B cell (primary cell): ENCODE measurements around the gene CAMK1D. TPM values are rescaled to one million over a fixed set of nuclear protein-coding genes. Genes with fewer than 3 reads are reported as not detected.

Source experiments
- ATAC-seq: fragments of 200-7000 bp; cut with Tn5 transposase; one replicate; pipeline ENCODE4 v1.10.0; 2021; ENCODE audit warnings: low read depth, mild to moderate bottlenecking, moderate number of reproducible peaks, moderate library complexity
- CTCF ChIA-PET: fragments of 350-600 bp; sonication (Branson Sonifier 250); formaldehyde crosslinking; loops from one replicate; lab custom pipeline; 2021; ENCODE audit warnings: antibody characterized with exemption, inconsistent platforms; lab: Charles Lee
- POLR2A ChIA-PET: fragments of 350-600 bp; sonication (Branson Sonifier 250); formaldehyde crosslinking; loops from one replicate; lab custom pipeline; 2021; ENCODE audit warnings: antibody characterized with exemption; lab: Charles Lee
- DNase-seq: peaks from one replicate; pipeline ENCODE4 v3.0.0; 2013
- H2AFZ ChIP-seq: 2 replicates; pipeline ENCODE4 v1.6.1; 2012; ENCODE audit warnings: mild to moderate bottlenecking, low read depth, low read length; ENCODE audit not compliant: insufficient read depth, poor library complexity, severe bottlenecking
- H3K27ac ChIP-seq, 2 donors: 1 replicate in 1 of 2; 2 replicates in 1 of 2; pipeline ENCODE4 v1.5.1; 2012 to 2013; ENCODE audit warnings: low read length in 2 of 2, mild to moderate bottlenecking in 2 of 2, moderate library complexity in 1 of 2
- H3K27me3 ChIP-seq, 4 experiments: fragments of 200-600 bp in 1 of 4; sonication (generic) in 1 of 4; replicated peaks in 1 of 4; 1 replicate in 2 of 4; 2 replicates in 2 of 4; pipeline versions ENCODE4 v1.6.1 to v1.7.0; 2013 to 2016; ENCODE audit warnings: low read length in 3 of 4, mild to moderate bottlenecking in 2 of 4, mixed read lengths in 1 of 4, moderate library complexity in 1 of 4; ENCODE audit not compliant: insufficient read depth in 4 of 4, control insufficient read depth in 3 of 4; ENCODE audit errors: control extremely low read depth in 1 of 4
- H3K36me3 ChIP-seq, 2 experiments: replicated peaks in 1 of 2; 1 replicate in 1 of 2; 2 replicates in 1 of 2; pipeline versions ENCODE4 v1.6.1 to v1.7.1; 2013; ENCODE audit warnings: low read length in 1 of 2; ENCODE audit not compliant: insufficient read depth in 2 of 2, control insufficient read depth in 1 of 2; ENCODE audit errors: control extremely low read depth in 1 of 2, extremely low read depth in 1 of 2
- H3K4me1 ChIP-seq, 2 donors: fragments of 200-600 bp in 1 of 2; sonication (generic) in 1 of 2; 1 replicate in 1 of 2; 2 replicates in 1 of 2; pipeline versions ENCODE4 v1.5.1 to v1.6.1; 2013 to 2017; ENCODE audit warnings: low read length in 2 of 2; ENCODE audit not compliant: control insufficient read depth in 2 of 2, insufficient read depth in 2 of 2
- H3K4me2 ChIP-seq: replicated peaks from 2 replicates; pipeline ENCODE3; 2012; ENCODE audit warnings: mild to moderate bottlenecking, low read depth, low read length; ENCODE audit not compliant: poor library complexity, severe bottlenecking
- H3K4me3 ChIP-seq, 5 experiments: fragments of 200-600 bp in 1 of 5; sonication (generic) in 1 of 5; 1 replicate in 3 of 5; 2 replicates in 2 of 5; pipeline versions ENCODE4 v1.5.1 to v1.7.0; 2011 to 2016; ENCODE audit warnings: low read length in 4 of 5, mild to moderate bottlenecking in 4 of 5, low read depth in 2 of 5, control low read depth in 1 of 5, moderate library complexity in 1 of 5; ENCODE audit not compliant: insufficient read depth in 1 of 5; ENCODE audit errors: control extremely low read depth in 1 of 5, extremely low read depth in 1 of 5
- H3K79me2 ChIP-seq: fragments of 200-600 bp; sonication (generic); one replicate; pipeline ENCODE4 v1.6.0; 2016; ENCODE audit warnings: low read length; ENCODE audit not compliant: control insufficient read depth, insufficient read depth
- H3K9ac ChIP-seq: fragments of 200-600 bp; sonication (generic); 2 replicates; pipeline ENCODE4 v1.6.1; 2017; ENCODE audit warnings: mild to moderate bottlenecking, low read length, moderate library complexity
- H3K9me3 ChIP-seq, 3 donors: one replicate each; pipeline versions ENCODE4 v1.6.1 to v1.7.1; 2013; ENCODE audit warnings: low read length in 2 of 3; ENCODE audit not compliant: control insufficient read depth in 2 of 3, insufficient read depth in 1 of 3; ENCODE audit errors: control extremely low read depth in 1 of 3
- H4K20me1 ChIP-seq: 2 replicates; pipeline ENCODE4 v1.6.0; 2012; ENCODE audit warnings: mild to moderate bottlenecking, low read length; ENCODE audit not compliant: insufficient read depth, control insufficient read depth, poor library complexity, severe bottlenecking
- H3K27ac Mint-ChIP-seq: one replicate; pipeline ENCODE4 v1.8.0; 2021; ENCODE audit warnings: mixed read lengths
- H3K27me3 Mint-ChIP-seq: one replicate; pipeline ENCODE4 v1.8.0; 2021; ENCODE audit warnings: mixed read lengths
- H3K4me1 Mint-ChIP-seq: one replicate; pipeline ENCODE4 v1.8.0; 2021; ENCODE audit warnings: mixed read lengths
- H3K4me3 Mint-ChIP-seq: one replicate; pipeline ENCODE4 v1.8.0; 2021; ENCODE audit warnings: mixed read lengths
- H3K9me3 Mint-ChIP-seq: one replicate; pipeline ENCODE4 v1.8.0; 2022; ENCODE audit warnings: mixed read lengths; ENCODE audit not compliant: insufficient read depth
- EZH2 ChIP-seq: IDR thresholded peaks from 2 replicates; pipeline ENCODE4 v1.6.1; 2012; ENCODE audit warnings: borderline replicate concordance, low read depth, mild to moderate bottlenecking, moderate library complexity, low read length; ENCODE audit not compliant: insufficient read depth, poor library complexity, severe bottlenecking
- WGBS: methylation state at CpG from one replicate; pipeline ENCODE4 v1.1.5; 2013; ENCODE audit warnings: missing lambda C conversion rate; ENCODE audit not compliant: insufficient coverage; 5-methylcytosine and 5-hydroxymethylcytosine counted together
- intact Hi-C: fragments of 100-400 bp; cut with micrococcal nuclease; formaldehyde crosslinking; loops from one replicate; pipeline ENCODE4 v1.10.0; 2022
- polyA plus RNA-seq: library from polyadenylated mRNA; depleted of rRNA; stranded (reverse); fragments of >200 nt; gene quantifications from 2 replicates; pipeline ENCODE4 v1.2.3, GENCODE V29; 2012
- total RNA-seq, 2 donors: library from RNA; stranded (reverse); fragments of 120-200 nt in 1 of 2; gene quantifications; 1 replicate in 1 of 2; 2 replicates in 1 of 2; pipeline versions ENCODE4 v1.2.3 to v1.2.4, GENCODE V29; 2013 to 2022
- TF ChIP-seq, protein P1 (sequence below): fragments of 200-600 bp; IDR thresholded peaks from one replicate; pipeline ENCODE4 v1.8.0; 2022; ENCODE audit warnings: antibody characterized with exemption, mild to moderate bottlenecking

The CAMK1D gene
- total and polyA plus RNA-seq, 2 donors (not counting 1 experiment from before 2014, with no cell fraction given) = 34.1 to 69.7 TPM

DNA sequence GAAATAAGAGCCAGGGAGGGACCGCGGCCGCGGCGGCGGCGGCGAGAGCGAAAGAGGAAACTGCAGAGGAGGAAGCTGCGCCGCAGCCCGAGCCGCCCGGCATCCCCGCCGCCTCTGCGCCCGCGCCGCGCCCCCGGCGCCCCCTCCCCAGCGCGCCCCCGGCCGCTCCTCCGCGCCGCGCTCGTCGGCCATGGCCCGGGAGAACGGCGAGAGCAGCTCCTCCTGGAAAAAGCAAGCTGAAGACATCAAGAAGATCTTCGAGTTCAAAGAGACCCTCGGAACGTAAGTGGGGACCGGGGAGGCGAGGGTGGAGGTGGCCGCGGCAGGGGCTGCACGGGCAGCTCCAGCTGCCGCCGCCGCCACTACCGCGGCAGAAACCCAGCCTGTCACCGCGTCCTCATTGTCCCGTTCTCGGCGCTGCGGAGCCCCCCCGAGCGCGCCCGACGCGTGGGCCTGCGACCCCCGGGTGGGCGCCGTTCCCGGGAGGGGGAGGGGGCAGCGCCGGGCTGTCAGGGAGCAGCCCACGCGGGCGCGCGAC is 351 bp downstream of the CAMK1D start:
- H3K4me1 ChIP-seq = peaks cover 35 to 47% of the 10 kb centered on the region in 2 donors
- Mint-ChIP-seq H3K4me3 (peak overlapping the region; percentile 99), H3K27me3 (no peaks in the 10 kb centered on the region), H3K4me1 (peaks cover 61% of the 10 kb centered on the region), H3K27ac (peak overlapping the region; percentile 99), H3K9me3 (no peaks in the 10 kb centered on the region)
- peaks cover 0 to 3% of the 10 kb centered on the region in 2 experiments for H3K36me3 ChIP-seq
- peaks cover 29% of the 10 kb centered on the region for H4K20me1 ChIP-seq
- intact Hi-C loops = loop anchor here (1.0 to 10.0 kb wide), 8 partner anchors 17 to 307 kb away; partner anchors contain the start of genes CDC123 and DHTKD1
- peak overlapping the region; percentile 81 for H3K9ac ChIP-seq
- no peaks in the 10 kb centered on the region for H3K9me3 ChIP-seq
- ChIA-PET POLR2A (interaction anchor here (0.6 to 4.4 kb wide), 5 partner anchors 27 to 136 kb away, joined by 3 to 39 read pairs (median 6); no protein-coding TSS in a partner anchor), CTCF (interaction anchor here (1.0 to 4.4 kb wide), 6 partner anchors 16 to 135 kb away, joined by 3 to 42 read pairs (median 6); no protein-coding TSS in a partner anchor)
- no peaks in the 10 kb centered on the region for H3K27me3 ChIP-seq
- peak overlapping the region; percentile 73 to 94 for H3K27ac ChIP-seq
- H2AFZ ChIP-seq = peak overlapping the region; percentile 41
- whole genome bisulfite sequencing = under 1% methylated on average over 73 of the region's 73 CpGs
- peak overlapping the region; percentile 28 to 93 (median 76) for H3K4me3 ChIP-seq
- ATAC-seq = peak; percentile 3
- TF ChIP-seq EZH2 = no peak
- TF ChIP-seq, protein P1, sequence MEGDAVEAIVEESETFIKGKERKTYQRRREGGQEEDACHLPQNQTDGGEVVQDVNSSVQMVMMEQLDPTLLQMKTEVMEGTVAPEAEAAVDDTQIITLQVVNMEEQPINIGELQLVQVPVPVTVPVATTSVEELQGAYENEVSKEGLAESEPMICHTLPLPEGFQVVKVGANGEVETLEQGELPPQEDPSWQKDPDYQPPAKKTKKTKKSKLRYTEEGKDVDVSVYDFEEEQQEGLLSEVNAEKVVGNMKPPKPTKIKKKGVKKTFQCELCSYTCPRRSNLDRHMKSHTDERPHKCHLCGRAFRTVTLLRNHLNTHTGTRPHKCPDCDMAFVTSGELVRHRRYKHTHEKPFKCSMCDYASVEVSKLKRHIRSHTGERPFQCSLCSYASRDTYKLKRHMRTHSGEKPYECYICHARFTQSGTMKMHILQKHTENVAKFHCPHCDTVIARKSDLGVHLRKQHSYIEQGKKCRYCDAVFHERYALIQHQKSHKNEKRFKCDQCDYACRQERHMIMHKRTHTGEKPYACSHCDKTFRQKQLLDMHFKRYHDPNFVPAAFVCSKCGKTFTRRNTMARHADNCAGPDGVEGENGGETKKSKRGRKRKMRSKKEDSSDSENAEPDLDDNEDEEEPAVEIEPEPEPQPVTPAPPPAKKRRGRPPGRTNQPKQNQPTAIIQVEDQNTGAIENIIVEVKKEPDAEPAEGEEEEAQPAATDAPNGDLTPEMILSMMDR = no peak
- H3K4me2 ChIP-seq = peak overlapping the region; percentile 76
- no peak for DNase-seq
- H3K79me2 ChIP-seq = peaks cover 57% of the 10 kb centered on the region
